ENCODE results near the gene UBE2R2.

DNA sequence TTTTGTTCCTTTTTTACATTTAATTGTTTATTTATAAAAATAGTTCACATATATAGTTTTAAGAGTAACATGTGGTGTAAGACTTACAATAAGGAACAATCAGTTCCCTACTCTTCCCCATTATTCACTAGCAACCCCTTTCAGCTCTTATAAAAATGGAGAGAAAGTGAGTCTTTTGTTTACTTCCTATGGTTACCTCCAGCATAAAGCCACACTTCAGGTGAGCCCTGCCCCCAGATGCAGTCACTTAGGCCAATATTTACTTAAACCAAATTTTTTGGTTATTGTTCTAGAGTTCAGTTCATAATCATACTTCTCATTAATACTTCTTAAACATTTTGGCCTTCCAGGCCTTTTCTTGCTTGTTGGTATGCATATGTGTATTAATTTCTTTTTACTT, 33.7 kb downstream of the UBE2R2 start:
- TF ChIP-seq POLR2A (IDR thresholded peaks at IDR 0.05; ENCODE audit: low read length) (no peak), GATA1 (IDR thresholded peaks at IDR 0.05; ENCODE audit: low read depth, low read length) (no peak)

Measured in erythroblast (primary cell).